Naive B cell (primary cell): ENCODE results near the gene TMEM182. TPM values are rescaled to one million over a fixed set of nuclear protein-coding genes. Genes with fewer than 3 reads are reported as not detected.
A peak's percentile ranks its signal among the peaks of the same experiment; 100 is the strongest.

Experiments used
- ATAC-seq, 2 donors: fragments of 150-1000 bp; cut with Tn5 transposase; 2 replicates each; pipeline ENCODE4 v1.10.0; 2021; ENCODE audit warnings: low read depth in 2 of 2, mild to moderate bottlenecking in 2 of 2, moderate library complexity in 2 of 2
- DNase-seq: peaks from one replicate; pipeline ENCODE4 v3.0.0; 2022
- H3K27ac Mint-ChIP-seq, 6 donors: one replicate each; pipeline ENCODE4 v1.8.0; 2020 to 2022; ENCODE audit warnings: mild to moderate bottlenecking in 6 of 6, mixed read lengths in 6 of 6, moderate library complexity in 5 of 6, inconsistent platforms in 2 of 6
- H3K27me3 Mint-ChIP-seq, 3 donors: one replicate each; pipeline ENCODE4 v1.8.0; 2021 to 2022; ENCODE audit warnings: mixed read lengths in 3 of 3, mild to moderate bottlenecking in 1 of 3
- H3K36me3 Mint-ChIP-seq, 2 donors: one replicate each; pipeline ENCODE4 v1.8.0; 2020 to 2022; ENCODE audit warnings: mixed read lengths in 2 of 2, inconsistent platforms in 1 of 2, mild to moderate bottlenecking in 1 of 2
- H3K4me1 Mint-ChIP-seq, 3 donors: one replicate each; pipeline ENCODE4 v1.8.0; 2020 to 2022; ENCODE audit warnings: mixed read lengths in 3 of 3, inconsistent platforms in 1 of 3, mild to moderate bottlenecking in 1 of 3, moderate library complexity in 1 of 3
- H3K4me3 Mint-ChIP-seq, 8 donors: one replicate each; pipeline ENCODE4 v1.8.0; 2020 to 2022; ENCODE audit warnings: mild to moderate bottlenecking in 8 of 8, mixed read lengths in 8 of 8, moderate library complexity in 8 of 8, inconsistent platforms in 2 of 8
- H3K9me3 Mint-ChIP-seq, 7 donors: one replicate each; pipeline ENCODE4 v1.8.0; 2020 to 2022; ENCODE audit warnings: mixed read lengths in 7 of 7, mild to moderate bottlenecking in 5 of 7, inconsistent platforms in 2 of 7, moderate library complexity in 1 of 7
- polyA plus RNA-seq, 6 donors: library from polyadenylated mRNA; unstranded; fragments of 300-500 nt; fragmentation: Illumina TruSeq; gene quantifications; one replicate each; pipeline ENCODE4 v1.2.3, GENCODE V29; 2021; ENCODE audit warnings: low read depth in 6 of 6

Gene TMEM182
- polyA plus RNA-seq, 6 donors from 2014 or later: 6.6 to 18.2 (median 7.5) TPM

DNA sequence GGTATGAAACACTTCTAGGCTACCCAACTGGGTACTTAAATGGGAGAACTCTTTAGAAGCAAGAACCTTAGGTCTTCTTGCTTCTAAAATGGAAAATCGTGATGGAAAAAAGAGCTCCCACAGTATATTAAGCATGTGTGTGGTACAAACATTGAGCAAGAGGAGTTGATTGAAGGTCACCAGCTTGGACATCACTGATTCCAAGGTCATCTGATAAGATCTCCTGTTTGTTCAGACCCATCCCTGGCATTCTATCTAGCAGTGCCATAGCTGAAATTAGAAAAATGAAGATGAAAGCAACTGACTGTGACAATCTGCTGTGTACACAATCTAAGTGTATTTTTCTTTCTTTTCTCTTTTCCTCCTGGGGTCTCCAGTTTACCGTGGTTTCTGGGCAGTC, 35.7 kb downstream of the TMEM182 start:
- Mint-ChIP-seq H3K4me3 (no peak overlapping the region), H3K4me1 (no peaks in the 10 kb centered on the region), H3K9me3 (peaks cover 12 to 69% (median 38%) of the 10 kb centered on the region in 7 donors), H3K27ac (no peak overlapping the region), H3K36me3 (peaks cover 64 to 66% of the 10 kb centered on the region in 2 donors), H3K27me3 (no peaks in the 10 kb centered on the region)
- ATAC-seq (no peak), DNase-seq (no peak)

DNA sequence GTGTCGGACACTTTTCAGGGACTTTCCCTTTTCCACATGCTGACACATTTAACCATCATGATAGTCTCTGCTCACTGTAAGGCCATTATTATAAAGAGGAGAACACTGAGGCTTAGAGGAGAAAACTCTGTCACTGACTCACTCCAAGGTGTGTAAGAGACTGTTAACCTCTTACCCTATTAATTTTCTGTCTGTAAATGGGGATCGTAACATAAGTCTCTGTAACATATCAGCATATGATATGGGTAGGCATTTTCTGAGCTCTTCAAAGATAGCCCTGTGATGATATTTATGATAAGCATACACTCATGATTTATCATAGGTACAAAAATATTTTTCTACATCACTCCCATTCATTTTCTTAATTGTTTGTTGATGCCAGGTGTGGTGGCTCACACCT, 36.4 kb downstream of the TMEM182 start:
- ATAC-seq (no peak), DNase-seq (no peak)
- Mint-ChIP-seq H3K9me3 (peaks cover 14 to 76% (median 45%) of the 10 kb centered on the region in 7 donors), H3K4me3 (peak overlapping the region in 1 of 8 donors; percentile 20), H3K36me3 (peaks cover 69 to 71% of the 10 kb centered on the region in 2 donors), H3K4me1 (peaks cover 0 to 1% (median 0%) of the 10 kb centered on the region in 3 donors), H3K27ac (no peak overlapping the region), H3K27me3 (no peaks in the 10 kb centered on the region)

DNA sequence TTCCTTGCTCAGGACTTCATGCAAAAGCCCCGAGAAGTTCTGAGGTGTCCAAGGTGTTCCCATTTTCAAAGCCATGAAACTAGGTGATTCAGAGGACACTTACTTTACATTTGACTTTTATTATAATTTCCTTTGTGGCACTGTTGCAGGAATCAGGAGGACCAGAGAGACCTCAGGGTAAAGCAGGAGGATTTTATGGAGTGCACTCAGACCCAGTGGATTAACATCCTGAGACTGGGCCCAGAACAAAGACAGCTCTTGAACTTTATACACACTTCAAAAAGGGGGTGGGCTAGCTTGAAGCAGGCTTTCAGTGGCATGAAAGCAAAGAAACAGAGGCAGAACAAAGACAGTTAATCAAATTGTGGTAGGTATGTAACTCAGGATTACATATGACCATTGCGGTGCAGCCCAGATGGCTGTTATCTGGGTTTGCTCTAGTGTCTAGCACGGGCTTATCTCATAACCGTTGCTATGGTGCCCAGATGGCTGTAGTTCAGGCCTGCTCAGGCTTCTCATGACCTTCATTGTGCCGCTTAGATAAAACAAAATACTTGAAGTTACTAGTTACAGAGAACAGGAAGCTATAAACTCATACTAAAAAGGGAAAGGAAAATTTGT, 39.4 kb downstream of the TMEM182 start:
- no peak for DNase-seq
- Mint-ChIP-seq H3K27ac (peak overlapping the region in 1 of 6 donors; percentile 22), H3K4me1 (peaks cover 0 to 3% (median 0%) of the 10 kb centered on the region in 3 donors), H3K4me3 (peak overlapping the region in 2 of 8 donors; percentile 5 to 60), H3K27me3 (no peaks in the 10 kb centered on the region), H3K9me3 (peaks cover 16 to 69% (median 49%) of the 10 kb centered on the region in 7 donors), H3K36me3 (peaks cover 65% of the 10 kb centered on the region in 2 donors)
- no peak for ATAC-seq

DNA sequence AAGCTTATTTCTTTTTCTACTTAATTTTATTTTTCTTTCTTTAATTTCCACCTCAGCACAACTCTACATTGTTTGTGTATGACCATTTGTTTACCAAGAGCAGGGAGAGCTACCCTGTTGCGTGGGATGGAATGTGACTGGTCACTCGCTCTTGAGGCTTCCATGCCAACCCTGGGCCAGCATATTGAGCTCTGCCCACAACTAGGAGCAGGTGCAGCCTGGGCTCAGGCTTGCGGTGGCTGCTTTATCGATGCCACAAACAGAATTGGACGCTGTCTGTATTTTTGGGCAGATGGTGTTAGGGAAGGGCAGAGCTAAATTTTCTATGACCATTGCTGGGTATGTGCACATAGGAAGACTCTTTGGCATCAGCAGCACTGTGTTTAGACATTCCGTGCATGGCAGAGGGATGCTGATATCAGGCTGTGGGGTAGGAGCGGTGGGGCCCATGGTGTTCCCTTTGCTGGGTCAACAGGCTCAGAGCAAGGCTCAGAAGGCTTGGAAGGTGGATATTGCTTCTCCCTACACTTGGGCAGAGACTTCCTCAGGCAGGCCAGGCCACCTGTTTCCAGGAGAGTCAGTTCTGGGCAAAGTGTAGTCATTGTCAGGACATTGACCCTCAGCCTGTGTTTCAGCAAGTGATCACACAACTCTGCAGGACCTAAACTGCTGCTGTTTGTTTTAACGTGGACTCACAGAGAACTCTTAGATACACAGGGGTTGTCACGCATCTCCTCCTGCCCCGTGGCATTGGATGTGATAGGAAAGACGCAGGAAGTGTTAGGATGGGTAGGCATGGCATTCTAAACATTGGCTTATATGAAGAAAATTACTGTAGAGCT, 40.2 kb downstream of the TMEM182 start:
- no peak for DNase-seq
- Mint-ChIP-seq H3K36me3 (peaks cover 56 to 61% of the 10 kb centered on the region in 2 donors), H3K9me3 (peaks cover 16 to 66% (median 49%) of the 10 kb centered on the region in 7 donors), H3K27ac (no peak overlapping the region), H3K27me3 (no peaks in the 10 kb centered on the region), H3K4me3 (no peak overlapping the region), H3K4me1 (peaks cover 0 to 3% (median 0%) of the 10 kb centered on the region in 3 donors)
- no peak for ATAC-seq

DNA sequence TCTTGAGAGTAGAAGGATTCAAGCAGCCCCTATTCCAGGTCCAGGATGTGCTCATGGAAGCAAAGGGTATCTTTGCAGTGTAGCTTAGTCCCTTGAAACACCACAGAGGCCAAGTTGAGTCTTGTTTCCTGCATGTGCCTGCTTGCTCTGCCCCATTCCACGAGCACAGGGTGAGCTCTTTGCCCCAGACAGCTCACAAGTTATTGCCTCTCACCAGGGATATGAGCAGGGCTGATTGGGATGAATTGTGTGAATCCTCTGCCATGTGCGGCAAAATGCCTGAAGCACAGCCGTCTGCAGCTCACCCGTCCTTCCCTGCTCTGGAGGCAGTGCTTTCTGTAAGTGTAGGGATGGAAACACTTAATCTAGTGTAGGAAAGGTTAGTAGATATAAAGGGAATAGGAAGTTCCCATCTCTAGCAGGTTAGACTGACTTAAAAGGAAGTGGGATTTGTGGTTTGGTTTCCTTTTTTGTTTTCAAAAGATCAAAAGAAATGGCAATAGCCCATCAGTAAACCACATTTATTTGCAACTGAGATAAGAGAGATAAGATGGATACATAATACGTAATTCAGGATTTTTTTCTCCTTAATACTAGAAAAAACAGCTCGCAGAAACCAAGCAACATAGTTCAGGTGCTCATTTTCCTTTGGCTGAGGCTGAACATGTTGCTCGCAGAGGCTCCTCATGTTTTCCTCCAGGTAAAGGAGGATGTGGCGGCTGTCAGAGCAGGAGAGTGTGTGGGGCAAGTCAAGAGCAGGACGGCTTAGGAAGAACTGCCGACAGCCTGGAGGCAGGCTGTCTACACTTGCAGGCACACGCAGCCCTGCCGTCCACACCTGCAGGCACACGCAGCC, 41.4 kb downstream of the TMEM182 start:
- DNase-seq (no peak), ATAC-seq (no peak)
- Mint-ChIP-seq H3K9me3 (peaks cover 16 to 54% (median 46%) of the 10 kb centered on the region in 7 donors), H3K27ac (no peak overlapping the region), H3K4me3 (no peak overlapping the region), H3K27me3 (no peaks in the 10 kb centered on the region), H3K36me3 (peaks cover 45 to 49% of the 10 kb centered on the region in 2 donors), H3K4me1 (peaks cover 0 to 3% (median 0%) of the 10 kb centered on the region in 3 donors)

DNA sequence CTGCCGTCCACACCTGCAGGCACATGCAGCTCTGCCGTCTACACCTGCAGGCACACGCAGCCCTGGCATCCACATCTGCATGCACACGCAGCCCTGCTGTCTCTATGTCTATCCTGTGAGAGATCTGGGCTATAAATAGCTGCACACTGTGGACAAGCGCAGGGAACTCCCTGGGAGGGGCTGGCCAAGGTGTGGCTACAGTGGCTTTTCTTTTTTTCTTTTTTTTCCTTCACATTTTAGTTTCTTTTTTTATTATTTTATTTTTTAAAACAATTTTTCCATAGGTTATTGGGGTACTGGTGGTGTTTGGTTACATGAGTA, 42.0 kb downstream of the TMEM182 start:
- Mint-ChIP-seq H3K4me3 (no peak overlapping the region), H3K36me3 (peaks cover 45 to 46% of the 10 kb centered on the region in 2 donors), H3K27ac (no peak overlapping the region)

DNA sequence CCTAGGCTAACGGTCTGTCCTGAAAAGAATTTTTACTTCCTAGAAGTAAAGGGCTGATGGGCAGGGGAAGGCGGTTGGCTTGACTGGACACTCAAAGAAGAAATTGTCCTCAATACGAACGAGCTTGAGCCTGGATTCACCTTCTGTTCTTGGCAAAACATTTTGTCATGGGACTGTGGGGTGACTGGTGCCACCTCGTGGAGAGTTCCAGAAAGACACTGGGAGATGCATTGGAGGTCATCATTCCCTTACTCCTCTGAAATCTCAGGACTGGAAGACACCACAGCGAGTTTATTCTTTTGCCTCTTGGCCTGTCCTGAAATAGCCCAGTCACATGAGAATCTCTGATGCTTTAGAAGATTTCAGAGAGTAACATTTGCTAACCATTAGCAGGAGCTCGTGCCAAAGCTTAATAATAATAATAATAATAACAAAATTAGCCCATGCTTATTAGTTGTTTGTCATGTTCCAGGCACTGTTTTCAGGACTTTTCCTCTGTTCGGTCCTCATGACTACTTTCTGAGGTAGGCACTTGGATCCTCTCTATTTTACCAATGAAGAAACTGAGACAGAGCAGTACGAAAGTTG, 44.5 kb downstream of the TMEM182 start:
- Mint-ChIP-seq H3K36me3 (peaks cover 21 to 23% of the 10 kb centered on the region in 2 donors), H3K4me3 (no peak overlapping the region), H3K4me1 (peaks cover 0 to 3% (median 0%) of the 10 kb centered on the region in 3 donors), H3K9me3 (peaks cover 4 to 29% (median 21%) of the 10 kb centered on the region in 7 donors), H3K27me3 (no peaks in the 10 kb centered on the region), H3K27ac (no peak overlapping the region)
- DNase-seq (no peak), ATAC-seq (no peak)

More for the DNA sequence above, 42.0 kb downstream of the TMEM182 start:
- peaks cover 16 to 54% (median 46%) of the 10 kb centered on the region in 7 donors for H3K9me3 Mint-ChIP-seq
- ATAC-seq (no peak), DNase-seq (no peak)
- peaks cover 0 to 3% (median 0%) of the 10 kb centered on the region in 3 donors for H3K4me1 Mint-ChIP-seq
- H3K27me3 Mint-ChIP-seq: no peaks in the 10 kb centered on the region

DNA sequence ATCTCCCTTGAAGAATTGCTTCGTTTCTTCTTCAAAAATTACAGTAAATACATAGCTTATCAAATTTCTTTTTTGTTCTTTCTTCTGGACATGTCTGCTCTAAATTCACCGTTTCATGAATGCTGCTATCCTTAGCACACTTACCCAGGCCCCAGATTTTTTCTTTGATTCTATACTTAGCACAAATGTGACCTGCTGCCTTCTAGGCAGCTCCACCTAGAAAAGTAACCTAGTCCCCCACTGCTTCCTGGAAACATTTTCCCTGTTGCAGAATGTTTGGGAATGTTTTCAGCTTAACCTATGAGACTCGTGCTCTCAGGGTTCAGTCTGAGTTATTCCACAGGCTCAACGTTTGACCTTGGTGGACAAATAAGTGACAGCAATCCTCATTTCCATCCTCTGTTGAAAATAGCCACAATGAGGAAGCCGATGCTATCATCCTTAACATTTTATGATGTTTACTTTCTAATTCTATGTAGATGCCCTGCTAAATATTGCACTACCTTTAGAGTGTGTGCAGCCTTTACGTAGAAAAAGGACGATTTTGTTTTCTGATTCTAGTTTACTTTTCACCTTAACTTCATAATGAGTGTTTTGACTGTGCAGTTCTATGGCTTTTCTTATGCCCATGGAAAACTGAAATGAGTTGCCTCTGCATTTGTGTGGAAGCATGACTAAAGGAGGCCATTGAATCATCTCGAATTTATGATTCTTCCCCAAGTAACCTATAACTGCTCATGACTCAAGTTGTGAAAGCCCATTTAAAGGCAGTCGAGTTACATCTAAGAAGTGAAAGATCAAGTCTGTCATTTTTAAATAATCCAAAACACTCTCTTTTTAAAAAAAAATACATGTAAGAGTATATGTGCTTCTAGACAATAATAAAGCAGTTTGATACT, 47.7 kb downstream of the TMEM182 start:
- Mint-ChIP-seq H3K27me3 (no peaks in the 10 kb centered on the region), H3K9me3 (peaks cover 0 to 3% (median 0%) of the 10 kb centered on the region in 7 donors), H3K27ac (no peak overlapping the region), H3K4me1 (no peaks in the 10 kb centered on the region), H3K36me3 (peaks cover 0 to 6% of the 10 kb centered on the region in 2 donors), H3K4me3 (no peak overlapping the region)
- ATAC-seq (no peak), DNase-seq (no peak)

DNA sequence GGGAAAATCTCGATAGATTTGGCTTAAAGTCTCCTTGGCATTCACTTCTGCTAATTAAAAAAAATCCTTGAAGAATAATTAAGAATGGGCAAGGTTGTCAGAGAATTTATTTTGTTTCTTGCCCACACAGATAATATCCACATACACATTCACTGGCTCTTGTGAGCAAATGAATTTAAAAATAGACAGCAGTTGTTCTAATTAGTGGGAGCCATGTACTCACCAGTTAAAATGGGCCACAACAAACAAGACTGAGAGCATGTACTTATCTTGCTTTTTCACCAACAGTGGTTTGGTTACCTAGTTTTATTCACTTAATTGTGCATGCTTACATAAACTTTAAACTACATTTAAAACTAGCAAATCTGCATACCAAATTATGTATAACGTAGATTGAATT, 53.5 kb downstream of the TMEM182 start:
- H3K4me3 Mint-ChIP-seq: no peak overlapping the region
- H3K27me3 Mint-ChIP-seq: no peaks in the 10 kb centered on the region
- ATAC-seq (no peak), DNase-seq (no peak)
- H3K27ac Mint-ChIP-seq: no peak overlapping the region
- peaks cover 0 to 4% of the 10 kb centered on the region in 2 donors for H3K36me3 Mint-ChIP-seq
- peaks cover 0 to 3% (median 0%) of the 10 kb centered on the region in 7 donors for H3K9me3 Mint-ChIP-seq
- no peaks in the 10 kb centered on the region for H3K4me1 Mint-ChIP-seq

DNA sequence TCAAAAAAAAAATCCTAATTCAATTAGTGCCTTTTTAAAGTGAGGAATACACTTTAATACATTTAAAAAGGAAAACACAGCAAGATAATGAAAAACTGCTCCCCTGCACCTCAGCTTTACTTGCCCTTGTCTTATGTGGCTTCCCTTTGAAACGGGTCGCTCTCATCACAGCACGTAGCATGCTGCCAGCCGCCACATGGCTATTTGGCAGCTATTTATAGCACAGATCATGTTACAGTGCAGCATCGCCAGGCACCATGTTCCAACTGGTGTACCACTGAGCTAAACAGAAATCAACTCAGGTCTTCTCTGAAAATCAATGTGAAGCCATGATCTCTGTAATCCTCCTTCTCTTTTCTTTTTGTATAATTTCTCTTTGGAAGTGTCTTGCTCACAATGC, 65.1 kb downstream of the TMEM182 start:
- H3K4me1 Mint-ChIP-seq: no peaks in the 10 kb centered on the region
- no peaks in the 10 kb centered on the region for H3K36me3 Mint-ChIP-seq
- no peak overlapping the region for H3K4me3 Mint-ChIP-seq
- no peak overlapping the region for H3K27ac Mint-ChIP-seq
- DNase-seq (no peak), ATAC-seq (no peak)
- no peaks in the 10 kb centered on the region for H3K27me3 Mint-ChIP-seq
- no peaks in the 10 kb centered on the region for H3K9me3 Mint-ChIP-seq

DNA sequence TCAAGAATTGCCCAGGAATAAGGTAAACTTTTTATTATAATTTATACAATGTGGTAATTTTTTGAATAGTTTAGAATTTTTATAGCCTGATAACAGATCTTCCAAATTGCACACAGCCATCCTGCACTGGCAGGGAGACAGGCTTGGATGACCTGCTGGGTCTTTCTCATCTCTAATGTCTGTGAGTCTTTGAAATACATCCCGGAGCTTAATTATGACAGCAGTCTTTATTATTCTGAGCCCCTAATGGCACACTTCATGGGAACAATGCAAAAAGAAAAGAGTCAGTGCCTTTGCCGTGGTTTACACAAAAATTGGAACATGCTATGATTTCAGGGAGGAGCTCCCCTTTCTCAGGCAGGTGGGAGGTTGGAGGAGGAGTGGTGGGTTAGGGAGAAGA, 71.0 kb downstream of the TMEM182 start:
- no peak overlapping the region for H3K4me3 Mint-ChIP-seq
- no peaks in the 10 kb centered on the region for H3K9me3 Mint-ChIP-seq
- H3K36me3 Mint-ChIP-seq: no peaks in the 10 kb centered on the region
- H3K27me3 Mint-ChIP-seq: no peaks in the 10 kb centered on the region
- H3K27ac Mint-ChIP-seq: no peak overlapping the region
- ATAC-seq (no peak), DNase-seq (no peak)
- H3K4me1 Mint-ChIP-seq: no peaks in the 10 kb centered on the region

DNA sequence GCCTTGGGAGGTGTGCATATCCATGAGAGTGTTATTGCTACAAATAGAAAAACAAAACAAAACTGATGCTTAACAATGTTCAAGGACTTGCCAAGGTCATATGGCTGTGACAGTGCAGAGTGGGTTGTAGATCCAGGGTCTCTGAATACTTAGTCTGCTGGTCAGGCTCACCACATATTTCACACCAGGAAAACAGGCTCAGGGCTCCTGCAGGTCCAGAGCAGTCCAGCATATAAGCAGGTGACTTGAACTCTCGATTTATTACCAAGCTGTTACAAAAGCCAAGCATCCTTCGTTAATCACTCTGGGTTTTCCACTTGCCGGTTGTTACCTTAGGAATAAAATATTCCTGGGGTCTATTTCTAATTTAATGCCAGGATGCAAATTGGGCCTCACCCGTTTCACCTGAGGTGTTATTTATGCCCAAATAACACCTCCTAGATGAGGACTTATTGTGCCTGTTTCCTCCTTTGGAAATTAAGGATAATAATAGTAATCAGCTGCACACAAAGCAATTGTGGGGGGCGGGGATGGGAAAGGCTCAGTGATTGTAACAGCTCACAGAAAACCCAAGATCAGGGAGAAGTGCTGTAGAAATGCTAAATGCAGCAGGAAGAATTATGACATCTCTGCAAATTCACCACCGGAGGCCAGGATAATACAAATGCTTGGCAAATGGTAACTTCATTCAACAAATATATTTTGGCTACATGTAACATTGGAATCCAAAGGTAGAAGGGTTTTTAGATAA, 72.9 kb downstream of the TMEM182 start:
- H3K4me3 Mint-ChIP-seq: no peak overlapping the region
- no peak overlapping the region for H3K27ac Mint-ChIP-seq
- no peaks in the 10 kb centered on the region for H3K4me1 Mint-ChIP-seq
- no peaks in the 10 kb centered on the region for H3K36me3 Mint-ChIP-seq
- no peaks in the 10 kb centered on the region for H3K27me3 Mint-ChIP-seq
- DNase-seq (no peak), ATAC-seq (no peak)
- no peaks in the 10 kb centered on the region for H3K9me3 Mint-ChIP-seq
